ENCODE data around the gene AMPH.

Gene AMPH

GRCh38 chr7:38504684-38505083 lies 126.5 kb downstream of the AMPH start:
- TF ChIP-seq, protein P1, sequence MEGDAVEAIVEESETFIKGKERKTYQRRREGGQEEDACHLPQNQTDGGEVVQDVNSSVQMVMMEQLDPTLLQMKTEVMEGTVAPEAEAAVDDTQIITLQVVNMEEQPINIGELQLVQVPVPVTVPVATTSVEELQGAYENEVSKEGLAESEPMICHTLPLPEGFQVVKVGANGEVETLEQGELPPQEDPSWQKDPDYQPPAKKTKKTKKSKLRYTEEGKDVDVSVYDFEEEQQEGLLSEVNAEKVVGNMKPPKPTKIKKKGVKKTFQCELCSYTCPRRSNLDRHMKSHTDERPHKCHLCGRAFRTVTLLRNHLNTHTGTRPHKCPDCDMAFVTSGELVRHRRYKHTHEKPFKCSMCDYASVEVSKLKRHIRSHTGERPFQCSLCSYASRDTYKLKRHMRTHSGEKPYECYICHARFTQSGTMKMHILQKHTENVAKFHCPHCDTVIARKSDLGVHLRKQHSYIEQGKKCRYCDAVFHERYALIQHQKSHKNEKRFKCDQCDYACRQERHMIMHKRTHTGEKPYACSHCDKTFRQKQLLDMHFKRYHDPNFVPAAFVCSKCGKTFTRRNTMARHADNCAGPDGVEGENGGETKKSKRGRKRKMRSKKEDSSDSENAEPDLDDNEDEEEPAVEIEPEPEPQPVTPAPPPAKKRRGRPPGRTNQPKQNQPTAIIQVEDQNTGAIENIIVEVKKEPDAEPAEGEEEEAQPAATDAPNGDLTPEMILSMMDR (IDR thresholded peaks at IDR 0.05; ENCODE audit: insufficient read depth, low read depth, low read length, missing control alignments) = no peak
- no peak for DNase-seq (ENCODE audit: low read depth)
- H3K4me3 ChIP-seq (ENCODE audit: low read length) = no peak overlapping the region

DNA sequence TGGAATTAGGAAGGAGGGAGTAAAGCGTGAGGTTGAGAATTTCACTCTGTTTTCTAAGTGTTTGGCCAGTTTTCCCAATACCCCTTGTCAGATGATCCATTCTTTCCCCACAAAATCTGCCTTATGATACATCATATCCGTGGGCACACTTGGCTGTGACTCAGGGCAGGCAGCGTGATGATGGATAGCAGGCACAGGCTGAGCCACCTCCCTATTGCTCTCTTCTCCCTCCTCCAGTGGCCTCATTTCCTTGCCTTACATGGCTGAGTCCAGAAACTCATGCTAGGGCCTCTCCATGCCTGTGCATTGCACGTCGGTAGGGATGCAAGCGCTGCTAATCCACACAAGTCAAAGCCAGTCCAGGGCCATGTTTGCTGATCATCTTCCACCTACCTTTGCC lies 128.3 kb downstream of the AMPH start:
- DNase-seq (ENCODE audit: low read depth) = no peak
- no peak overlapping the region for H3K4me3 ChIP-seq (ENCODE audit: low read length)
- TF ChIP-seq, protein P1 (IDR thresholded peaks at IDR 0.05; ENCODE audit: insufficient read depth, low read depth, low read length, missing control alignments) = no peak

DNA sequence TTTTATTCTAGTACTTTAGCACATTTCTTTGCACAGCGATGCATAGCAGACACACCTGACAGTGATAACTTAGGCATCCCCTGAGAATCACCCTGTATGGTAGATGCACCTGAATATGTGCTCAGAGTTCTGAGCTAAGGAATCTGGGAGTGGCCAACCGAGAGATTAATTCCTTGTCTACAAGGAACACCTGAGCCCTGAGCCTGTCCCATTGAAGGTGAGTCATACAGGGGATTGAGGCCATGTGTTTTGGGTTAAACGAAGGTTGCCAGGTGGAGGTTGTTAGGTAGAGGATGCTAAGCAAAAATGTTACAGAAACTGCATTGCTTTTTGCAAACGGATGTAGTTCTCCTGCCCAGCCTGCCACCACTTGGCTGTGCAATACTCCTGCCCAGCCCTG lies 128.9 kb downstream of the AMPH start:
- H3K4me3 ChIP-seq (ENCODE audit: low read length) = no peak overlapping the region
- DNase-seq (ENCODE audit: low read depth) = peak; percentile 7
- TF ChIP-seq, protein P1 (IDR thresholded peaks at IDR 0.05; ENCODE audit: insufficient read depth, low read depth, low read length, missing control alignments) = no peak

DNA sequence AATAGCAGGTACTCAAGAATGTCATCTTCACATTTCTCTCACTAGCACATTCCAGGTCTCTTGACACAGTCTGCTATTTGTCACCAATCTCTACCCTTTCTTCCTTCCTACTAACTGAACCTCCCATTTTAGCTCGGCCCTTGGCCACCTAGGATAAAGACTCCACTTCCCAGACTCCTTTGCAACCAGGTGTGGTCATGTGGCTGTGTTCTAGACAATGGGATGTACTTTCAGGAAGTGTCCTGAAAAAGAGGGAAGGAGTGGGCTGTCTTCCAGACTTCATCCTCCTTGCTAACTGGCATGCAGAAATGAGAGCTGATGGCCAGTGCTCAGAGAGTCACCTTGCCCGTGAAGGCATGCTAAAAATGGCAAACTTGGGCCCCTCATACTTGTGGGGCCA lies 139.2 kb downstream of the AMPH start:
- no peak overlapping the region for H3K4me3 ChIP-seq (ENCODE audit: low read length)
- DNase-seq (ENCODE audit: low read depth) = no peak
- TF ChIP-seq, protein P1 (IDR thresholded peaks at IDR 0.05; ENCODE audit: insufficient read depth, low read depth, low read length, missing control alignments) = no peak

DNA sequence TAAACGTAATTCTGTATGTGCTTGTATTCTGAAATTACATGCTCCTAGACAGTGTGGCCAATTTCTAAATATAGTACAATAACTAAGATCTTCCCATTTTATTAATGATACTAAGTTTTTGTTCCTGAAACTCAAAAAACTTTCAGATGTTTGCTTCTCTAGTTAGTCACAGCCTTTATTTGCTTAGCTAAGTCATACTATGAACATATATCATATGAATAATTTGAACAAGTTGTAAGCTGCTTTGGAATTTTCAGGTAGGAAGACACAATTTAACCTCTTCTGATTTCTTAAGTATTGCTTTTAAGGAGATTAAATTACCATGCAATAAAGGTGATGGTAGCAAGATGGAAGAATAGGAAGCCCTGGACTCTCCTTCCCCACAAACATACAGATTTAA lies 148.7 kb downstream of the AMPH start:
- TF ChIP-seq, protein P1 (IDR thresholded peaks at IDR 0.05; ENCODE audit: insufficient read depth, low read depth, low read length, missing control alignments) = no peak
- peak; percentile 43 for DNase-seq (ENCODE audit: low read depth)

DNA sequence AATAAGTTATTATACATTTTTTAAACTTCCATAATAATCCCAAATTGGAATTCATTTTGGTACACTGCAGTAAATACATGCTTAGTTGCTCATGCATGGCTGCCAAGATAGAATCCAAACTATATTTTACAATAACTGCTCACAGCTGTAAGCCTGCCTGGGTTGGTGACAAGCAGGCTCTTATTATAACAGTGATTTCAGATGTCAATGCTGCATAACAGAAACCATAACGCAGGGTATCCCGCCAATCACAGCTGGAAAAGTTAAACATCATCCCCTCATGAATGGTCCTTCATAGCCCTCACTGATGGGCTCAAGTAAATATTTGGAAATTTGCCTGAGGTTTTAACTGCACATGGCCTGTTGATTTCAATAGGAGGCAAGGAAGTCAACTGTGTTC lies 149.8 kb downstream of the AMPH start:
- TF ChIP-seq, protein P1 (IDR thresholded peaks at IDR 0.05; ENCODE audit: insufficient read depth, low read depth, low read length, missing control alignments) = no peak
- no peak overlapping the region for H3K4me3 ChIP-seq (ENCODE audit: low read length)
- no peak for DNase-seq (ENCODE audit: low read depth)

More for the DNA sequence above, 148.7 kb downstream of the AMPH start:
- H3K4me3 ChIP-seq (ENCODE audit: low read length) = no peak overlapping the region

GRCh38 chr7:38478404-38478803 lies 152.8 kb downstream of the AMPH start:
- H3K4me3 ChIP-seq (ENCODE audit: low read length) = no peak overlapping the region
- TF ChIP-seq, protein P1 (IDR thresholded peaks at IDR 0.05; ENCODE audit: insufficient read depth, low read depth, low read length, missing control alignments) = no peak
- DNase-seq (ENCODE audit: low read depth) = peak; percentile 53

Data from epithelial cell of esophagus (primary cell).